ENCODE data around the gene ATP10B.

DNA sequence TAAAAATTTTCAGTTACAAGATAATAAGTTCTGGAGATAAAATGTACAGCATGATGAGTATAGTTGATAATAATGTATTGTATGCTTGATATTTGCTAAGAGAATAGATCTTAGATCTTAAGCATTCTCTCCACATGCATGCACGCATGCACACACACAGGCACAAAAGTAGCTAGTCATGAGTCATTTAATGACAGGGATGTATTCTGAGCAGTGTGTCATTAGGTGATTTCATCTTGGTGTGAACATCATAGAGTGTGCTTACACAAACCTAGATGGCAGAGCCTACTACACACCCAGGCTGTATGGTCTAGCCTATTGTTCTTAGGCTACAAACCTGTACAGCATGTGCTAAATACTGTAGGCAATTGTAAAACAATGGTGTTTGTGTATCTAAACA, 306.2 kb downstream of the ATP10B start:
- TF ChIP-seq, protein P1, sequence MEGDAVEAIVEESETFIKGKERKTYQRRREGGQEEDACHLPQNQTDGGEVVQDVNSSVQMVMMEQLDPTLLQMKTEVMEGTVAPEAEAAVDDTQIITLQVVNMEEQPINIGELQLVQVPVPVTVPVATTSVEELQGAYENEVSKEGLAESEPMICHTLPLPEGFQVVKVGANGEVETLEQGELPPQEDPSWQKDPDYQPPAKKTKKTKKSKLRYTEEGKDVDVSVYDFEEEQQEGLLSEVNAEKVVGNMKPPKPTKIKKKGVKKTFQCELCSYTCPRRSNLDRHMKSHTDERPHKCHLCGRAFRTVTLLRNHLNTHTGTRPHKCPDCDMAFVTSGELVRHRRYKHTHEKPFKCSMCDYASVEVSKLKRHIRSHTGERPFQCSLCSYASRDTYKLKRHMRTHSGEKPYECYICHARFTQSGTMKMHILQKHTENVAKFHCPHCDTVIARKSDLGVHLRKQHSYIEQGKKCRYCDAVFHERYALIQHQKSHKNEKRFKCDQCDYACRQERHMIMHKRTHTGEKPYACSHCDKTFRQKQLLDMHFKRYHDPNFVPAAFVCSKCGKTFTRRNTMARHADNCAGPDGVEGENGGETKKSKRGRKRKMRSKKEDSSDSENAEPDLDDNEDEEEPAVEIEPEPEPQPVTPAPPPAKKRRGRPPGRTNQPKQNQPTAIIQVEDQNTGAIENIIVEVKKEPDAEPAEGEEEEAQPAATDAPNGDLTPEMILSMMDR (conservative IDR thresholded peaks at IDR 0.05): no peak
- no peak for TF ChIP-seq ZFX (IDR thresholded peaks at IDR 0.05)
